ENCODE data around the gene APCDD1L. TPM values are rescaled to one million over a fixed set of nuclear protein-coding genes. Genes with fewer than 3 reads are reported as not detected.
"Not testable (repeated sequence)": the region's sequence is repeated elsewhere in the genome, so short reads cannot be mapped to it uniquely, and the experiment has no call there.

APCDD1L gene
- total and polyA plus RNA-seq, 7 donors: 0.22 to 1.9 (median 0.84) TPM; not detected in 1

DNA sequence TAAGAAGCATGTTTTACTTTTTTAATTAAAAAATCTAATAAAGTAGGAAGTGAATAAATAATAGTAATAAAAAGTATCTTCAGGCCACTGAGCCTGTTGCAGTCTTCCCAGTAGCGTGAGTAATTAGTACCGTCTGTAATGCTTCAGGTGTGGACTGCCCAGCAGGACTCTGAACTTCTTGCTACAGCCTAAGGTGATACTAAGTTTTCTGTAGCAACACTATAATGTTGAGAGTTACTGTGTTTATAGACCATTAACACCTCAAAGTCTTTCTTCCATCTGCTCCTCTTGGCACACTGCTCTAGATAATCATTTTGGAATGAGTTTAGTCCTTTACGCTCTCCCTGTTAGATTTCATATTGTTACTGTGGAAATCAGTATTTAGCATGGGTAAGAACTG lies 97.8 kb downstream of the APCDD1L start:
- 77 to 81% methylated on average over 3 of the region's 3 CpGs for WGBS, 2 donors
- no peaks in the 10 kb centered on the region for H3K9me3 ChIP-seq
- intact Hi-C loops (cut with DNase I): no loop called here
- peaks cover 0 to 21% (median 0%) of the 10 kb centered on the region in 4 donors for H3K36me3 ChIP-seq
- H3K27ac ChIP-seq: no peak overlapping the region
- H3K4me1 ChIP-seq: peaks cover 0 to 33% (median 12%) of the 10 kb centered on the region in 4 donors
- H3K27me3 ChIP-seq: no peaks in the 10 kb centered on the region
- DNase-seq: no peak
- TF ChIP-seq, protein P1, sequence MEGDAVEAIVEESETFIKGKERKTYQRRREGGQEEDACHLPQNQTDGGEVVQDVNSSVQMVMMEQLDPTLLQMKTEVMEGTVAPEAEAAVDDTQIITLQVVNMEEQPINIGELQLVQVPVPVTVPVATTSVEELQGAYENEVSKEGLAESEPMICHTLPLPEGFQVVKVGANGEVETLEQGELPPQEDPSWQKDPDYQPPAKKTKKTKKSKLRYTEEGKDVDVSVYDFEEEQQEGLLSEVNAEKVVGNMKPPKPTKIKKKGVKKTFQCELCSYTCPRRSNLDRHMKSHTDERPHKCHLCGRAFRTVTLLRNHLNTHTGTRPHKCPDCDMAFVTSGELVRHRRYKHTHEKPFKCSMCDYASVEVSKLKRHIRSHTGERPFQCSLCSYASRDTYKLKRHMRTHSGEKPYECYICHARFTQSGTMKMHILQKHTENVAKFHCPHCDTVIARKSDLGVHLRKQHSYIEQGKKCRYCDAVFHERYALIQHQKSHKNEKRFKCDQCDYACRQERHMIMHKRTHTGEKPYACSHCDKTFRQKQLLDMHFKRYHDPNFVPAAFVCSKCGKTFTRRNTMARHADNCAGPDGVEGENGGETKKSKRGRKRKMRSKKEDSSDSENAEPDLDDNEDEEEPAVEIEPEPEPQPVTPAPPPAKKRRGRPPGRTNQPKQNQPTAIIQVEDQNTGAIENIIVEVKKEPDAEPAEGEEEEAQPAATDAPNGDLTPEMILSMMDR (IDR thresholded peaks at IDR 0.05): no peak
- no peak for TF ChIP-seq POLR2AphosphoS5 (IDR thresholded peaks at IDR 0.05)
- no peak for TF ChIP-seq POLR2A (IDR thresholded peaks at IDR 0.05)
- no peak for TF ChIP-seq EP300 (IDR thresholded peaks at IDR 0.05)
- no peak overlapping the region for H3K4me3 ChIP-seq

DNA sequence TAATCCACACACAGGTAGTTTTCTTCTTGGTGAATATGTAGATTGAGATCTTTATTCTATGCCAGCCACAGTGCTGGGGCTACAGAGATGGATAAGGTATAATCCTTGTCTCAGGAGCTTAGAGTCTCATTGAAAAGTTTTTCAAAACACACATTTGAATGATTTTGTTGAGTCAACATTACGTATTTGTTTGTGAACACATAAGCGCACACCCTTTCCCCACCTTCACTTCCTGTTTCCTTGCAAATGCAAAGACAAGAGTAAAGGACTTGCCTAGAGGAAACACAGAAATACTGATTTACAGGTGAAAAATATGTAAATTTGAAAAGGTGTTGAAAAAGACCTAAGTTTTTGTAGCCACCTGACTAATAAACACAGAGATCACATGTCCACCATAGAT lies 98.4 kb downstream of the APCDD1L start:
- H3K27ac ChIP-seq: no peak overlapping the region

DNA sequence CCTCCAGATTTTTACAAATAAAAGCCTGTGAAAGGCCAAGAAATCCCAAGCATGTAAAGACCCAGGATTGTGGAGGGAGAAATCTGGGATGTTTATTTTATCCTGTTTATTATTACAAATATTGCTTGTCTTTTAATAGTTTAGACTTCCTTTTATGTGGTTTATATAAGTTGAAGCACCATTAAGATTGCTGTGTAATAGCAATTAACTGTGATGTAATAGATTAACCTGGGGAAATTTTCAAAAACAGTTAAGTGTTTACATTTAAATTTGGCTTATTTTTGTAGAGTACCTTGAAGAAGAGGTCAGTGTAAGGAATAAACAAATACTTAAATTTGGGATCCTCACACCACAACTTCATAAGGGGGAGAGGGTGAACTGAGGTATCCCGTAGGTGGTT lies 99.1 kb downstream of the APCDD1L start:
- Histone ChIP-seq H3K27me3 (no peaks in the 10 kb centered on the region), H3K36me3 (peaks cover 0 to 21% (median 0%) of the 10 kb centered on the region in 4 donors), H3K9me3 (no peaks in the 10 kb centered on the region), H3K27ac (no peak overlapping the region), H3K4me1 (peaks cover 0 to 30% (median 14%) of the 10 kb centered on the region in 4 donors), H3K4me3 (no peak overlapping the region)
- TF ChIP-seq, protein P1 (IDR thresholded peaks at IDR 0.05): no peak
- TF ChIP-seq POLR2A (IDR thresholded peaks at IDR 0.05) (no peak), EP300 (IDR thresholded peaks at IDR 0.05) (no peak), POLR2AphosphoS5 (IDR thresholded peaks at IDR 0.05) (no peak)
- intact Hi-C loops (cut with DNase I): no loop called here
- 92 to 94% methylated on average over 1 of the region's 1 CpG for WGBS, 2 donors
- no peak for DNase-seq

More for the DNA sequence above, 98.4 kb downstream of the APCDD1L start:
- Histone ChIP-seq H3K4me3 (no peak overlapping the region), H3K36me3 (peaks cover 0 to 21% (median 0%) of the 10 kb centered on the region in 4 donors), H3K4me1 (peaks cover 0 to 33% (median 14%) of the 10 kb centered on the region in 4 donors), H3K27me3 (no peaks in the 10 kb centered on the region), H3K9me3 (no peaks in the 10 kb centered on the region)
- 52 to 62% methylated on average over 2 of the region's 2 CpGs for WGBS, 2 donors
- intact Hi-C loops (cut with DNase I): no loop called here
- DNase-seq: no peak
- no peak for TF ChIP-seq POLR2A (IDR thresholded peaks at IDR 0.05)
- TF ChIP-seq EP300 (IDR thresholded peaks at IDR 0.05): no peak
- TF ChIP-seq POLR2AphosphoS5 (IDR thresholded peaks at IDR 0.05): no peak
- TF ChIP-seq, protein P1 (IDR thresholded peaks at IDR 0.05): no peak

DNA sequence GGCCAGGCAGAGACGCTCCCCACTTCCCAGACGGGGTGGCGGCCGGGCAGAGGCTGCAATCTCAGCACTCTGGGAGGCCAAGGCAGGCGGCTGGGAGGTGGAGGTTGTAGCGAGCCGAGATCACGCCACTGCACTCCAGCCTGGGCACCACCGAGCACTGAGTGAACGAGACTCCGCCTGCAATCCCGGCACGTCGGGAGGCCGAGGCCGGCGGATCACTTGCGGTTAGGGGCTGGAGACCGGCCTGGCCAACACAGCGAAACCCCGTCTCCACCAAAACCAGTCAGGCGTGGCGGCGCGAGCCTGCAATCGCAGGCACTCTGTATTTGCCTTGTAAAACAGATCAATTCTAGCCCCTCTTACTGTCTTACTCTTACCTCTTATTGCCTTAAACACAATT lies 100.4 kb downstream of the APCDD1L start:
- H3K4me1 ChIP-seq: peaks cover 0 to 25% (median 19%) of the 10 kb centered on the region in 4 donors
- WGBS, 2 donors: 97 to 99% methylated on average over 26 of the region's 26 CpGs
- H3K27ac ChIP-seq; H3K36me3 ChIP-seq; H3K27me3 ChIP-seq; H3K9me3 ChIP-seq; H3K4me3 ChIP-seq; DNase-seq; intact Hi-C loops (cut with DNase I): not testable (repeated sequence)

DNA sequence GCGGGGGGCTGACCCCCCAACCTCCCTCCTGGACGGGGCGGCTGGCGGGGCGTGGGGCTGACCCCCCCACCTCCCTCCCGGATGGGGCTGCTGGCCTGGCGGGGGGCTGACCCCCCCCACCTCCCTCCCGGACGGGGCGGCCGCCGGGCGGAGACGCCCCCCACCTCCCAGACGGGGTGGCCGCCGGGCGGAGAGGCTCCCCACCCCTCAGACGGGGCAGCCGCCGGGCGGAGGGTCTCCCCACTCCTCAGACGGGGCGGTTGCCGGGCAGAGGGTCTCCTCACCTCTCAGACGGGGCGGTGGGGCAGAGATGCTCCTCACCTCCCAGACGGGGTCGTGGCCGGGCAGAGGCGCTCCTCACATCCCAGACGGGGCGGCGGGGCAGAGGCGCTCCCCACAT lies 101.0 kb downstream of the APCDD1L start:
- H3K9me3 ChIP-seq; H3K27ac ChIP-seq; intact Hi-C loops (cut with DNase I); H3K36me3 ChIP-seq; DNase-seq; H3K27me3 ChIP-seq; H3K4me3 ChIP-seq: not testable (repeated sequence)
- peaks cover 0 to 29% (median 23%) of the 10 kb centered on the region in 4 donors for H3K4me1 ChIP-seq
- 97 to 99% methylated on average over 31 to 34 of the region's 35 CpGs for WGBS, 2 donors

Other genes starting within 250 kb of the APCDD1L start
- gene RAB22A, start 205.7 kb downstream of the APCDD1L start, total RNA-seq: 10 to 100 TPM; 17.6 to 21.6 (median 21.0) TPM
- gene RAB22A, start 205.7 kb downstream of the APCDD1L start, polyA plus RNA-seq: 10 to 100 TPM in 2 of 3 donors, 1 to 10 TPM in 1; 8.0 to 14.8 (median 12.6) TPM
- 10 to 100 TPM; 23.4 to 42.1 (median 32.7) TPM for gene VAPB, start 126.2 kb downstream of the APCDD1L start, total RNA-seq
- gene VAPB, start 126.2 kb downstream of the APCDD1L start, polyA plus RNA-seq: 10 to 100 TPM; 33.0 to 47.6 (median 39.7) TPM
- 100 to 1,000 TPM in 1 of 4 donors, 10 to 100 TPM in 3; 42.8 to 126 (median 57.1) TPM for gene STX16, start 135.9 kb upstream of the APCDD1L start, total RNA-seq
- 10 to 100 TPM; 14.6 to 43.8 (median 15.6) TPM for gene STX16, start 135.9 kb upstream of the APCDD1L start, polyA plus RNA-seq
- gene NPEPL1, start 177.4 kb upstream of the APCDD1L start, total RNA-seq: 10 to 100 TPM; 22.9 to 65.1 (median 46.0) TPM
- 10 to 100 TPM; 10.6 to 26.5 (median 16.8) TPM for gene NPEPL1, start 177.4 kb upstream of the APCDD1L start, polyA plus RNA-seq

All from sigmoid colon (tissue), 7 donors.